Spleen (tissue), 11 donors: Measurements from ENCODE around the gene MYOF. TPM values are rescaled to one million over a fixed set of nuclear protein-coding genes. Genes with fewer than 3 reads are reported as not detected.

ENCODE experiments used
- DNase-seq: peaks from one replicate; pipeline ENCODE4 v3.0.0-alpha.2; 2020
- H3K27ac ChIP-seq, 8 donors: fragments of 200-600 bp; sonication (generic) in 7 of 8; 1 replicate in 4 of 8; 2 replicates in 4 of 8; pipeline versions ENCODE4 v1.5.0 to v1.8.0; 2016 to 2021; ENCODE audit warnings: inconsistent platforms in 4 of 8, mild to moderate bottlenecking in 4 of 8, moderate library complexity in 1 of 8
- H3K27me3 ChIP-seq, 7 donors: fragments of 200-600 bp; sonication (generic) in 6 of 7; replicated peaks in 1 of 7; 1 replicate in 4 of 7; 2 replicates in 3 of 7; pipeline versions ENCODE4 v1.5.0 to v1.8.0; 2016 to 2021; ENCODE audit warnings: inconsistent platforms in 3 of 7, mild to moderate bottlenecking in 1 of 7
- H3K36me3 ChIP-seq, 6 donors: fragments of 200-600 bp; sonication (generic) in 5 of 6; 1 replicate in 4 of 6; 2 replicates in 2 of 6; pipeline versions ENCODE4 v1.5.0 to v1.8.0; 2016 to 2021; ENCODE audit warnings: inconsistent platforms in 2 of 6
- H3K4me1 ChIP-seq, 6 donors: fragments of 200-600 bp; sonication (generic) in 5 of 6; 1 replicate in 3 of 6; 2 replicates in 3 of 6; pipeline versions ENCODE4 v1.5.0 to v1.8.0; 2016 to 2021; ENCODE audit warnings: inconsistent platforms in 3 of 6
- H3K4me3 ChIP-seq, 8 donors: fragments of 200-600 bp; sonication (generic) in 7 of 8; 1 replicate in 4 of 8; 2 replicates in 4 of 8; pipeline versions ENCODE4 v1.5.0 to v1.8.0; 2016 to 2021; ENCODE audit warnings: inconsistent platforms in 4 of 8, mild to moderate bottlenecking in 4 of 8, moderate library complexity in 2 of 8
- H3K9me3 ChIP-seq, 8 donors: fragments of 200-600 bp; sonication (generic) in 7 of 8; 1 replicate in 4 of 8; 2 replicates in 4 of 8; pipeline versions ENCODE4 v1.5.0 to v1.8.0; 2016 to 2021; ENCODE audit warnings: inconsistent platforms in 4 of 8
- CTCF ChIP-seq, 11 experiments: fragments of 200-600 bp in 7 of 11; fragments of 450-650 bp in 4 of 11; sonication (generic) in 4 of 11; IDR thresholded peaks in 8 of 11; conservative IDR thresholded peaks in 3 of 11; 1 replicate in 7 of 11; 2 replicates in 4 of 11; pipeline versions ENCODE4 v1.4.0 to v1.8.0; 2016 to 2021; ENCODE audit warnings: antibody characterized with exemption in 11 of 11, inconsistent platforms in 4 of 11, mild to moderate bottlenecking in 1 of 11
- POLR2A ChIP-seq, 3 donors: fragments of 450-650 bp; IDR thresholded peaks; one replicate each; pipeline ENCODE4 v1.5.1; 2017; ENCODE audit warnings: antibody characterized with exemption in 3 of 3, mild to moderate bottlenecking in 1 of 3
- POLR2AphosphoS5 ChIP-seq, 3 donors: sonication (generic); formaldehyde crosslinking; IDR thresholded peaks; one replicate each; pipeline ENCODE4 v1.5.1; 2017; ENCODE audit warnings: antibody characterized with exemption in 3 of 3
- WGBS, 5 donors: extraction: QIAGEN DNeasy Blood & Tissue Kit in 3 of 5; methylation state at CpG; one replicate each; pipeline versions ENCODE4 v1.1.5 to v1.1.7; 2013 to 2018; 5-methylcytosine and 5-hydroxymethylcytosine counted together
- intact Hi-C: fragments of 100-400 bp; cut with DNase I; formaldehyde crosslinking; loops from one replicate; pipeline ENCODE4 v1.15.0; 2023; ENCODE audit warnings: low total_unique reads
- polyA plus RNA-seq, 3 donors: library from polyadenylated mRNA; stranded (reverse); fragments of 200-250 nt; gene quantifications; one replicate each; pipeline ENCODE4 v1.2.1, GENCODE V29; 2013
- total RNA-seq, 7 donors: library from RNA; depleted of rRNA in 3 of 7; stranded (reverse); fragments of >200 nt in 3 of 7; fragmentation: NEBNext Ultra II Directional in 4 of 7; extraction: Animal tissue kit (Norgen Biotek cat#: 25700) in 4 of 7; gene quantifications; one replicate each; pipeline versions ENCODE4 v1.1.0 to v1.2.1, GENCODE V29; 2016 to 2021
- donor health status: healthy with polysubstance abuse.
- donor health status: DM: no; HTN: no; CAD: no; lungs with moderate emphysema.
- donor health status: DM: no; HTN: no; CAD: no.
- donor health status: Bipolar disorder and iron deficiency.
- donor health status: healthy.
- donor health status: DM: no; HTN: no; CAD: no.
- donor health status: DM: yes; HTN: yes; CAD: no.

MYOF gene
- total and polyA plus RNA-seq, 10 donors, result 1.5 to 50.8 (median 20.9) TPM

GRCh38 chr10:93376372-93377293 lies 105.5 kb downstream of the MYOF start:
- 46 to 55% (median 54%) methylated on average over 10 of the region's 10 CpGs for WGBS, 5 donors
- no peaks in the 10 kb centered on the region for H3K9me3 ChIP-seq
- H3K4me1 ChIP-seq, result peaks cover 0 to 16% (median 3%) of the 10 kb centered on the region in 6 donors
- intact Hi-C loops, result loop anchor here (2.0 kb wide), 1 partner anchor 106 kb away; the partner anchor contains the start of gene MYOF
- H3K27me3 ChIP-seq, result no peaks in the 10 kb centered on the region
- H3K36me3 ChIP-seq, result peaks cover 0 to 41% (median 6%) of the 10 kb centered on the region in 6 donors
- TF ChIP-seq POLR2AphosphoS5 (IDR thresholded peaks at IDR 0.05) (no peak), CTCF (IDR thresholded peaks at IDR 0.05 in 8 of 11, conservative IDR thresholded peaks at IDR 0.05 in 3 of 11) (peak; percentile 64 to 92 (median 86))
- peak overlapping the region in 4 of 8 donors; percentile 3 to 59 (median 35) for H3K27ac ChIP-seq
- no peak for DNase-seq
- H3K4me3 ChIP-seq, result no peak overlapping the region

- no peak for TF ChIP-seq POLR2AphosphoS5 (IDR thresholded peaks at IDR 0.05)
- no peak for DNase-seq
- no peak overlapping the region for H3K4me3 ChIP-seq
- no peaks in the 10 kb centered on the region for H3K27me3 ChIP-seq
- no peaks in the 10 kb centered on the region for H3K4me1 ChIP-seq
- H3K9me3 ChIP-seq, result no peaks in the 10 kb centered on the region
- no peak overlapping the region for H3K27ac ChIP-seq
- peaks cover 0 to 41% (median 8%) of the 10 kb centered on the region in 6 donors for H3K36me3 ChIP-seq
- intact Hi-C loops, result no loop called here
- 51 to 74% (median 63%) methylated on average over 1 of the region's 1 CpG for WGBS, 5 donors
Measured at GRCh38 chr10:93370961-93371360, 111.2 kb downstream of the MYOF start.

- 79 to 91% (median 91%) methylated on average over 6 of the region's 6 CpGs for WGBS, 5 donors
- Histone ChIP-seq H3K9me3 (no peaks in the 10 kb centered on the region), H3K27ac (no peak overlapping the region), H3K27me3 (no peaks in the 10 kb centered on the region), H3K4me1 (peaks cover 0 to 5% (median under 1%) of the 10 kb centered on the region in 6 donors), H3K4me3 (no peak overlapping the region), H3K36me3 (peaks cover 0 to 42% (median 7%) of the 10 kb centered on the region in 6 donors)
- no peak for DNase-seq
- intact Hi-C loops, result no loop called here
- TF ChIP-seq CTCF (IDR thresholded peaks at IDR 0.05 in 8 of 11, conservative IDR thresholded peaks at IDR 0.05 in 3 of 11) (no peak), POLR2AphosphoS5 (IDR thresholded peaks at IDR 0.05) (no peak), POLR2A (IDR thresholded peaks at IDR 0.05) (no peak)
Measured at GRCh38 chr10:93369588-93370164, 112.5 kb downstream of the MYOF start.

- no peaks in the 10 kb centered on the region for H3K27me3 ChIP-seq
- peaks cover 0 to 37% (median 5%) of the 10 kb centered on the region in 6 donors for H3K36me3 ChIP-seq
- intact Hi-C loops, result no loop called here
Measured at GRCh38 chr10:93368210-93368609, 113.9 kb downstream of the MYOF start.

More at GRCh38 chr10:93368210-93368609, 113.9 kb downstream of the MYOF start:
- 83 to 92% (median 86%) methylated on average over 2 of the region's 2 CpGs for WGBS, 5 donors
- TF ChIP-seq POLR2A (IDR thresholded peaks at IDR 0.05), result no peak
- TF ChIP-seq POLR2AphosphoS5 (IDR thresholded peaks at IDR 0.05), result no peak
- TF ChIP-seq CTCF (IDR thresholded peaks at IDR 0.05 in 8 of 11, conservative IDR thresholded peaks at IDR 0.05 in 3 of 11), result no peak
- Histone ChIP-seq H3K4me3 (no peak overlapping the region), H3K27ac (no peak overlapping the region), H3K4me1 (peaks cover 0 to 20% (median 3%) of the 10 kb centered on the region in 6 donors), H3K9me3 (no peaks in the 10 kb centered on the region)
- DNase-seq, result no peak
